HL-60/S4 treated with phorbol 12-myristate 13-acetate at 8.2 ng/mL for 4 days and 3 days (cell line): Measurements from ENCODE around the gene MFRP.
"Not testable (repeated sequence)": the region's sequence is repeated elsewhere in the genome, so short reads cannot be mapped to it uniquely, and the experiment has no call there.

ENCODE experiments used
- in situ Hi-C: fragments of 300-500 bp; cut with MboI; formaldehyde crosslinking; loops from 2 replicates; pipeline ENCODE4 v1.15.0; 2022; ENCODE audit warnings: low sequenced_read_pairs

The MFRP gene

DNA sequence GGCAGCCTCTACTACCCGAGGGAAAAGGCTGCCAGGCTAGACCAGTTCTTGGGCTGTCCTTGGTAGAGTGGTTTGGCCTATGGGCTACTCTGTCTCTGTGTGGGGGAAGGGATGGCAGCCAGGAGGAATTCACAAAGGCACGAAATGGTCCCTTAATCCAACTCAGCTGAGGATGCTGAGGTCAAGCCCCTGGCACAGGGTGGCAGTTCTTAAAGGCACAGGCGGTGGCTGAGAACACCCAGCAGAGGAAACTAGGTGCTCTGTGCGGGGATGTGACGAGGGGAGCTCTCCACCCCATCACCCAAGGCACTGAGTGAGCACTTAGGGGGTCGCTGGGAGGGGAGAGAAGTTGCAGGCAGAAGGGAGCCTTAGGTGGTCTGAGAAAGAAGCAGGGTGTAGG lies at the start of gene MFRP:
Gene MFRP (minus strand): TSS at position 101 of the 400 bp plus-strand sequence. CDS start 192 bp downstream, outside the sequence.
- in situ Hi-C loops = no loop called here

GRCh38 chr11:119391275-119391674 lies 44.8 kb upstream of the MFRP start:
- in situ Hi-C loops = no loop called here

DNA sequence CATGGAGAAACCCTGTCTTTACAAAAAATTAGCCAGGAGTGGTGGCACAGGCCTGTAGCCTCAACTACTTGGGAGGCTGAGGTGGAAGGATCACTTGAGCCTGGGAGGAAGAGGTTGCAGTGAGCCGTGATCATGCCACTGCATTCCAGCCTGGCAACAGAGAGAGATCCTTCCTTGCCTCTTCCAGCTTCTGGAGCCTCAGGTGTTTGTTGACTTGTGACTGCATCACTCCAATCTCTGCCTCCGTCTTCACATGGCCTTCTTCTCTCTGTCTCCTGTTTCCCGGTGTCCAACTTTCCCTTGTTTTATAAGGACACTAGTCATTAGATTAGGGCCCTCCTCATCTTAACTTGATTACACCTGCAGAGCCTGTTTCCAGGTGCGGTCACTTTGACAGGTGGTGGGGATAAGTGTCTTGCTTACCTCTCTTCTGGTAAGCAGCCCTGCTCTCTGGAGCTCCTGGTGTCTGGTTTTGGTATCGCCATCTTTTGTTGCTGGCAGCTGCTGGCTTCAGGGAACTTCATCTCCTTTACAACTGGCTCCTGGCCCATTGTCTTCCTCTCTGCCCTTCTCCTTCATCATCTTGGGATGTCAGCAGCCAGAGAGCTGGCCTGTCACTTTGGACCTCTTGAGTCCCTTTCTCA lies 43.2 kb upstream of the MFRP start:
- in situ Hi-C loops = no loop called here

GRCh38 chr11:119388103-119388502 lies 41.6 kb upstream of the MFRP start:
- in situ Hi-C loops = no loop called here

GRCh38 chr11:119384332-119384731 lies 37.8 kb upstream of the MFRP start:
- in situ Hi-C loops = no loop called here

DNA sequence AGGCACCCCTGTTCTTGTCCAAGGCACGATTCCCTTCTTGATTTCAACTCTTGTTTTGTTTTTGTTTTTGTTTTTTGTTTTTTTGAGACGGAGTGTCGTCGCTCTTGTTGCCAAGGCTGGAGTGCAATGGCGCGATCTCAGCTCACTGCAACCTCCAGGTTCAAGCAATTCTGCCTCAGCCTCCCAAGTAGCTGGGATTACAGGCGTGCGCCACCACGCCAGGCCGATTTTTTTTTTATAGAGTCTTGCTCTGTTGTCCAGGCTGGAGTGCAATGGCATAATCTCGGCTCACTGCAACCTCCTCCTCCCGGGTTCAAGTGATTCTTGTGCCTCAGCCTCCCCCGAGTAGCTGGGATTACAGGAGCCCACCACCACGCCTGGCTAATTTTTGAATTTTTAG lies 36.0 kb upstream of the MFRP start:
- in situ Hi-C loops = not testable (repeated sequence)

GRCh38 chr11:119382101-119382500 lies 35.6 kb upstream of the MFRP start:
- in situ Hi-C loops = no loop called here

- in situ Hi-C loops = no loop called here
Observed at GRCh38 chr11:119381181-119381988, 34.9 kb upstream of the MFRP start, which contains the start of gene USP2. Gene USP2 (minus strand): TSS chr11:119381690. CDS start chr11:119373480, 8,210 bp downstream.

DNA sequence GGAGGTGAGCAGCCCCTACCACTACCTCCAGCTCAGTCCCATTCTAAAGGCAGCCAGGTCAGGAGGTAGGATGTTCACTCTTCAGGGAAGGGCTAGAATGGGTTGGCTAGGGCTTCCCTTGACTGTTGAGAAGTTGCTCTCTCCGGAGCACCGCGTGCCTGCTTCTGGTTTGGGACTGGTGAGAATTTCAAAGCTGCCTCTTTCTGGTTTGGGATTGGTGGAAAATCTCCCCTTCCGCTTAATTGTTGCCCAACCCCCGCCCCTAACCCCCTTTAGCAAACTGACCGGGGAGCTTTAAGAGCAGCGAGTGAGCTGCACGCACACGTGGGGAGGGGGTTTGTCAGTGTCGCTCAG lies 34.3 kb upstream of the MFRP start:
- in situ Hi-C loops = no loop called here

- in situ Hi-C loops = no loop called here
Observed at GRCh38 chr11:119380160-119380826, 33.8 kb upstream of the MFRP start.

- in situ Hi-C loops = no loop called here
Observed at GRCh38 chr11:119378851-119379465, 32.5 kb upstream of the MFRP start.

- in situ Hi-C loops = no loop called here
Observed at GRCh38 chr11:119377961-119378667, 31.6 kb upstream of the MFRP start.

DNA sequence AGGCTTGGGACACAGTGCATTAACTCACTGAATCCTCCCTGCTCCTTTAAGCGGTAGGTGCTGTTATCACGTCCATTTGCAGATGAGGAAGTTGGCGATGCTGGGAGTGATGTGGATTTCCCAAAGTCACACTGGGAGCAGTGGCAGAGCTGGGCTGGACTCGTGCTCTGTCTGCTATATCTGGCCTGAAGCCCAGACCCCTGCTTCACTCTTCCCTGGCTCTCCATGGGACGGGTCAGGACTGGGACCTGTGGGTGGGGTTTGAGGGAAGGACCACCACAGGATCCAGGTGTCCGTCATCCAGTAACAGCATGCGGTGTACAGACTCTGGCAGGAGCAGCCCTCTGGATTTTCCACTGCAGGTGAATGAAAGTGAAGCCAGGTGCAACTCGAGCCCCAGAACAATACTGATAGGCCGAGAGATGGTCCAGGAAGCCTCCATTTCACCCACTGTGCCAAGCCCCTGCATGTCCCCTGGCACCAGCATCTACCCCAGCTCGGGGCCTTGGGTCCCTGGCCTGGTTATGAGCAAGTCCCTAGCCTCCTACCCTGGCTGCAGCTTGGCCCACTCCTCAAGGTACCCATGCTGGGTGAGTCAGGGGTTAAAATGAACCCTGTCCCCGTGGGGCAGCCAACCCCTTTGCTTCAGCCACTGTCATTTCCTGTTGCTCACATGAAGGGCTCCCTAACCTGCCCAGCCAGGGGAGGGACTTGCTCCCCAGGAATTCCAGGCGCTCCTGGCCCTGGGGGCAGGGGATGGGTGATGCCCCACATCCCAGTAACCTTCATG lies 30.8 kb upstream of the MFRP start:
- in situ Hi-C loops = no loop called here

- in situ Hi-C loops = no loop called here
Observed at GRCh38 chr11:119376197-119376847, 29.8 kb upstream of the MFRP start.

DNA sequence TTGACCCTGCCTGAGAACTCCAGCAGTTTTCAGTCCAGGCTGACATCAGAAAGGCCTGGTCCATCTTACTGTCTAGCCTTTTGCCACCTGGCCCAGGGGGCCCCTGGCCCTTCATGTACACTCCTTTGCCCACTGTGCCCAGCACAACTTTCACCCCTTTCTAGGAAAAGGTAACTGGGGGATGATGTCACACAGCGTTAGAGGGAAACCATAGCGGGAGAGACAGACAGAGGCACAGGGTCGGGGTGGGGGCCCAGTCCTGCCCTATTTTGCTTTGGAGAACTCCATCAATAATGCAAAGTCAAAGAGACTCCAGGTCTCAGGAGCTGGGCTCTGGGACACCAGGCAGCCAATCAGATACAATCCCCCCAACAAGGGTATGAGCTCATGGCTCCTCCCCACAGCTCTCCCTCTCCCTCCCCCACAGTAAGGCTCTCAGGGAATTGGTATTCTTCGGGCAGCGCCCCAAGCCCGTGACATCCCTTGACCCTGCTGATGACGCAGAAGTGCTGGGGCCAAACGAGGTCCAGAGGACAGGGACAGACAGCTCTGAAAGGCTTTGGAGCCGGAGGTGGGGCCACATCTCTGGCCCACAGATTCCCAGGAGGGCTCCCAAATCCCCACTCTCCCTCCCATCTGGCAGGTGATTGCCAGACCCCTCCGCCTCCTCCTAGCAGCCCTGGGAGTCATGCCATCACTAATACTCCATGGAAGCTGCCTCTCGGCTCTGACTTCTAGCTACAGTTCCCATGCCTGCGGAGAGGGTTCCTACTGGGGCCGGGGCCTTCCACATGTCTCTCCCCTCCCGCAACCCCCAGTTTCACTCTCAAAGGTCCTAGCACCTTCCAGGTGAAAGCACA lies 29.1 kb upstream of the MFRP start:
- in situ Hi-C loops = no loop called here

DNA sequence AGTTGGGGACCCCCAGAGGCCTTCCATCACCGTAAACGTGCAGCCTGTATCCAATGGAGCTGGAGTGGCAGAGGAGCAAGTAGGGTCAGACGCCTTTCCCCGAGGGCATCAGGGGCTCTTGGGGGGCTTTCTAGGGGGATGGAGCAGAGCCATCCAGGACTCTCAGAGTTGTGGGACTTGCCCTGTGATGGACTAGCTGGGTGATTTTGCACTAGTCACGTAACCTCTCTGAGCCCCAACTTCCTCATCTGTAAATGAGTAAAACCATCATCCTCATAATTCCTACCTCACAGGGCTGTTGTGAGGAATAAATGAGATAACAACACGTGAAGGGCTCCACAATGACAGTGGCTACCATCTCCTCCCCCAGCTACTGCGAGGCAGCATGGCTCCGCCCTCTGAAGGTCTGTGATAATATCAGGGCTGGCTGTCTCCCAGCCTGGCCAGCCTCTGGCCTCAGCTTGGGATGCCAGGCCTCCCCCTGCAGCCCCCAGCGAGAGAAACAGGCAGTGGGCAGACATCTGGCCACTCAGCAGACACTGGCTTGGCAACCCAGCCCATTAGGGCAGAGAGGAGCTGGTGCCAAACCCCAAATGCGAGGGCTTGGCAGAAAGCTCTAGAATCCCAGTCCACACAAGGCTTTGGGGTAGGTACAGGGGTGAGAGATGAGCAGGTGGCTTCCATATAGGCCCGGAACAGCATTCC lies 28.3 kb upstream of the MFRP start:
- in situ Hi-C loops = no loop called here

GRCh38 chr11:119373921-119374631 lies 27.6 kb upstream of the MFRP start:
- in situ Hi-C loops = no loop called here
